MM.1S (cell line): ENCODE results near the gene PODXL2.

Source experiments
- CTCF ChIP-seq: fragments of 300-600 bp; sonication (generic); IDR thresholded peaks from 2 replicates; pipeline ENCODE4 v1.5.1; 2016; ENCODE audit warnings: antibody characterized with exemption, low read length, mixed read lengths
- EZH2 ChIP-seq: fragments of 300-600 bp; sonication (generic); optimal IDR thresholded peaks from 2 replicates; pipeline ENCODE3; 2017; ENCODE audit warnings: low read depth, mild to moderate bottlenecking, antibody characterized with exemption, low read length, mixed read lengths

- TF ChIP-seq CTCF = no peak
- TF ChIP-seq EZH2 = no peak
These were observed 32.6 kb downstream of the PODXL2 start for GRCh38 chr3:127661600-127661999.
